Heart left ventricle (tissue), 16 donors: ENCODE results near the gene GM2A. TPM values are rescaled to one million over a fixed set of nuclear protein-coding genes. Genes with fewer than 3 reads are reported as not detected.

Source experiments
- ATAC-seq, 4 donors: fragments of 200-7000 bp; cut with Tn5 transposase; one replicate each; pipeline ENCODE4 v1.9.1; 2020 to 2022; ENCODE audit warnings: moderate library complexity in 4 of 4, mild to moderate bottlenecking in 3 of 4, moderate number of reproducible peaks in 1 of 4
- DNase-seq, 5 donors: peaks; one replicate each; pipeline ENCODE4 v3.0.0-alpha.2; 2020
- H3K27ac ChIP-seq, 12 donors: fragments of 200-600 bp; sonication (generic) in 4 of 12; one replicate each; pipeline versions ENCODE4 v1.5.0 to v1.8.0; 2016 to 2022; ENCODE audit warnings: mild to moderate bottlenecking in 2 of 12
- H3K27me3 ChIP-seq, 9 donors: fragments of 200-600 bp; sonication (generic) in 2 of 9; one replicate each; pipeline versions ENCODE4 v1.5.1 to v1.8.0; 2016 to 2022; ENCODE audit warnings: mild to moderate bottlenecking in 3 of 9
- H3K36me3 ChIP-seq, 9 donors: fragments of 200-600 bp; sonication (generic) in 2 of 9; one replicate each; pipeline versions ENCODE4 v1.5.0 to v1.8.0; 2018 to 2022; ENCODE audit warnings: mild to moderate bottlenecking in 2 of 9
- H3K4me1 ChIP-seq, 12 donors: fragments of 200-600 bp; sonication (generic) in 4 of 12; one replicate each; pipeline versions ENCODE4 v1.5.0 to v1.8.0; 2016 to 2022; ENCODE audit warnings: mild to moderate bottlenecking in 3 of 12
- H3K4me3 ChIP-seq, 12 donors: fragments of 200-600 bp; sonication (generic) in 4 of 12; one replicate each; pipeline versions ENCODE4 v1.5.0 to v1.8.0; 2017 to 2022; ENCODE audit warnings: mild to moderate bottlenecking in 9 of 12, moderate library complexity in 4 of 12
- H3K9me3 ChIP-seq, 12 donors: fragments of 200-600 bp; sonication (generic) in 4 of 12; one replicate each; pipeline versions ENCODE4 v1.5.0 to v1.8.0; 2016 to 2022; ENCODE audit warnings: mild to moderate bottlenecking in 1 of 12
- CTCF ChIP-seq, 12 donors: fragments of 200-600 bp; sonication (generic) in 4 of 12; IDR thresholded peaks; one replicate each; pipeline versions ENCODE4 v1.5.0 to v1.8.0; 2018 to 2022; ENCODE audit warnings: antibody characterized with exemption in 12 of 12, mild to moderate bottlenecking in 5 of 12
- POLR2A ChIP-seq, 2 donors: fragments of 450-650 bp; IDR thresholded peaks; one replicate each; pipeline ENCODE4 v1.6.1; 2017; ENCODE audit warnings: antibody characterized with exemption in 2 of 2, mild to moderate bottlenecking in 2 of 2, moderate library complexity in 2 of 2
- WGBS, 4 donors: extraction: QIAGEN DNeasy Blood & Tissue Kit in 2 of 4; methylation state at CpG; one replicate each; pipeline versions ENCODE4 v1.1.5 to v1.1.7; 2013 to 2018; 5-methylcytosine and 5-hydroxymethylcytosine counted together
- intact Hi-C, 10 donors: fragments of 100-400 bp; cut with DNase I; formaldehyde crosslinking; loops; one replicate each; pipeline versions ENCODE4 v1.11.1 to v1.14.2; 2022
- polyA plus RNA-seq, 2 donors: library from polyadenylated mRNA; stranded (reverse); fragments of 200-250 nt; gene quantifications; one replicate each; pipeline ENCODE4 v1.2.3, GENCODE V29; 2013
- total RNA-seq, 9 donors: library from RNA; depleted of rRNA in 2 of 9; stranded (reverse); fragments of >200 nt in 2 of 9; fragmentation: NEBNext Ultra II Directional in 3 of 9; extraction: Animal tissue kit (Norgen Biotek cat#: 25700) in 3 of 9; gene quantifications; one replicate each; pipeline versions ENCODE4 v1.1.0 to v1.2.4, GENCODE V29; 2016 to 2023
- donor health status: ischemic (EF 13 %, LVEDD 7.1; RV severe dilation, severe dysfunction).
- donor health status: healthy with polysubstance abuse.
- donor health status: DM: no; HTN: yes; CAD: no.
- donor health status: DM: no; HTN: no; CAD: no.
- donor health status: ischemic (EF 25% LVEDD 6.9; RV normal size, moderate dysfunction).
- donor health status: ischemic (EF 25% LVEDD 5.7; RV mildly dilated, moderate dysfunction).
- donor health status: healthy.
- donor health status: DM: yes; HTN: yes; CAD: no.
- donor health status: ischemic (EF 35%, LVEDD 5.7; RV mildly dilated, moderate dysfunction).
- donor health status: nonischemic (EF 11% LVEDD 7.7; RV severe dilation, severe dysfunction).
- donor health status: DM: yes; HTN: yes; CAD: no.
- donor health status: PGD.
- donor health status: ischemic (EF 29% LVEDD 5.4; RV normal size, mild dysfunction).
- donor health status: nonischemic (EF 23%, LVEDD 6.1; RV moderate dilation, normal function).

Gene GM2A
- total and polyA plus RNA-seq, 11 donors = 22.8 to 71.4 (median 40.0) TPM

DNA sequence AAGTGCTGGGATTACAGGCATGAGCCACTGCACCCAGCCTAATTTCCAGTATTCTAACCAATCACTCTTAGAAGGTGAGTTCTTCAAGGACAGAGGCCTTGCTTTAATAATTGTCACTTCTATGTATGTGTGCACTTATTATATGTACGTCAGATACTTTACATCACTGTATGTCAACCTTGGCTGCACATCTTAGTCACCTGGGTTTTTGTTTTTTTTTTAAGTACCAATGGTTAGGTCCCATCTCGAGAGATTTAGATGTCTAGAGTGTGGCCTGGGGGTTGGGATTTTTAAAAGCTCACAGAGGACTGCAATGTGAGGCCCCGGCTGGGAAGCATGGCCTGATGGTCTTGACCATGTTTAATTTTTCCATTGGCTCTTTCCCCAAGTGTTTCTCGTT is 9.9 kb upstream of the GM2A start:
- Histone ChIP-seq H3K4me3 (no peak overlapping the region), H3K27me3 (no peaks in the 10 kb centered on the region), H3K27ac (no peak overlapping the region), H3K36me3 (no peaks in the 10 kb centered on the region), H3K4me1 (peaks cover 0 to 28% (median 9%) of the 10 kb centered on the region in 12 donors), H3K9me3 (no peaks in the 10 kb centered on the region)
- WGBS, 4 donors = 89 to 94% (median 91%) methylated on average over 4 of the region's 4 CpGs
- no peak for ATAC-seq
- TF ChIP-seq POLR2A (IDR thresholded peaks at IDR 0.05) (no peak), CTCF (IDR thresholded peaks at IDR 0.05) (no peak)
- no peak for DNase-seq
- intact Hi-C loops = loop anchor here in 3 of 10 donors (5.0 to 10.0 kb wide), 3 partner anchors 116 to 198 kb away; no protein-coding TSS in a partner anchor

DNA sequence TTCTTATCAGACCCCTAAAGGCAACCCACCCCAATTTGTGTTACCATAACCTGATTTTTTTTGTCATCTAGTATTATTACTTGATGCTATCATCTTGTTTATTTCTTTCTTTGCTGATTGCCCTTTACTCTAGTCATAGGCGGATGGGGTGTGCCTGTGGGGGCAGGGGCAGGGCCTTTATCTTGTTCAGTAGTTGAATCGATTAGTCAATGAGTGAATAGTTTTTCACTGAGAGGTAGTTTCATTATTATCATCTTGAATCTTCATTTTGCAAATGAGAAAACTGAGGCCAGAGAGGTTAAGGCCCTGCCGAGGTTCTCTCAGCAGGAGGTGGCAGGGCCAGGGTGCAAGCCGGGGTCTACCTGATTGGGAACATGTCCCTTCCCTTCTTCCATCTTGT is 9.4 kb upstream of the GM2A start:
- peaks cover 0 to 24% (median 6%) of the 10 kb centered on the region in 12 donors for H3K4me1 ChIP-seq
- no peak overlapping the region for H3K4me3 ChIP-seq
- 94 to 99% (median 96%) methylated on average over 4 of the region's 4 CpGs for WGBS, 4 donors
- DNase-seq = no peak
- TF ChIP-seq POLR2A (IDR thresholded peaks at IDR 0.05) (no peak), CTCF (IDR thresholded peaks at IDR 0.05) (no peak)
- intact Hi-C loops = loop anchor here in 3 of 10 donors (5.0 to 10.0 kb wide), 3 partner anchors 116 to 199 kb away; no protein-coding TSS in a partner anchor
- ATAC-seq = no peak
- no peak overlapping the region for H3K27ac ChIP-seq
- no peaks in the 10 kb centered on the region for H3K9me3 ChIP-seq
- H3K36me3 ChIP-seq = no peaks in the 10 kb centered on the region
- no peaks in the 10 kb centered on the region for H3K27me3 ChIP-seq

DNA sequence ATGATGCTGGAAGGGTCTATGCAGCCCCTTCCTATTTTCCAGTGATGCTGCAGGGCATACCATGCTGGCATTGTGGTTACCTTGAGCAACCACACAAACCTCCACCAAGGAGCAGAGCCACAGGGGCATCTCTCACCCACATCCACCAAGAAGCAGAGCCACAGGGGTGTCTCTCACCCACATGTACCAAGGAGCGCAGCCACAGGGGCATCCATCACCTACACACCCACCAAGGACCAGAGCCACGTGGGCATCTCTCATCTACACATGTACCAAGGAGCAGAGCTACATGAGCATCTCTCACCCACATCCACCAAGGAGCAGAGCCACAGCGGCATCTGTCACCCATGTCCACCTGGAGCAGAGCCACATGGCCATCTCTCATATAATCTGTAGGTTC is 8.8 kb upstream of the GM2A start:
- WGBS, 4 donors = 85 to 96% (median 91%) methylated on average over 3 of the region's 3 CpGs
- TF ChIP-seq CTCF (IDR thresholded peaks at IDR 0.05) (no peak), POLR2A (IDR thresholded peaks at IDR 0.05) (no peak)
- intact Hi-C loops = loop anchor here in 3 of 10 donors (5.0 to 10.0 kb wide), 3 partner anchors 117 to 199 kb away; no protein-coding TSS in a partner anchor

DNA sequence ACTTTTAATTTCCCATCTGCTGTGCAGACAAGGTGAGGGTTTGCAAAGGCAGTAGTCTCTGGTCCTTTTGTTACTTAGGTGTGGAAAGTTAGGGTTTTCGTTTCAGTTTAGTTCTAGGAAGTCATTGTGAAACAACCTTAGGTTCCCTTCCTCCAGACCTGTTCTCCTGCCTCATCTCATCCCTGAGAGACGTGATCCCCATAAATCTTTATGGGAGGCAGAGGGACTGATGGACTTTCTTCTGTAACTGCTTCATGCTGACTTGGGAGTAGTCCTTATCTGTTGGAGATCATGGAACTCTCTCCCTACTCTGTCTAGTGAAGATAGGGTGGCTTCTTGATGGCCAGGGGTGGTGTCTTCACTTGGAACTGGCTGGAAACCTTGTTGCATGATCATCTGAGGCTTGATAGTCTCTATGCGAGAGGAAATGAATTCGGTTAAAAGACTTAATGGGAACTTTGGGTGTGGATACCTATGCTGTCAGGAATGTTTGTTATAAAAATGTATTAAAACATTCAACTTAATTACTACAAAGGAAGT is 7.2 kb upstream of the GM2A start:
- H3K4me1 ChIP-seq = peaks cover 0 to 11% (median 0%) of the 10 kb centered on the region in 12 donors
- no peaks in the 10 kb centered on the region for H3K36me3 ChIP-seq
- H3K27ac ChIP-seq = no peak overlapping the region
- no peak for TF ChIP-seq CTCF (IDR thresholded peaks at IDR 0.05)
- no peak for TF ChIP-seq POLR2A (IDR thresholded peaks at IDR 0.05)
- no peaks in the 10 kb centered on the region for H3K27me3 ChIP-seq
- no peak for DNase-seq
- no peaks in the 10 kb centered on the region for H3K9me3 ChIP-seq
- ATAC-seq = no peak
- intact Hi-C loops = loop anchor here in 1 of 10 donors (10.0 kb wide), 1 partner anchor 201 kb away; no protein-coding TSS in a partner anchor
- WGBS, 4 donors = 77 to 87% (median 83%) methylated on average over 4 of the region's 4 CpGs
- H3K4me3 ChIP-seq = no peak overlapping the region

More for the DNA sequence above, 8.8 kb upstream of the GM2A start:
- ATAC-seq (no peak), DNase-seq (no peak)
- Histone ChIP-seq H3K27ac (no peak overlapping the region), H3K9me3 (no peaks in the 10 kb centered on the region), H3K4me3 (no peak overlapping the region), H3K27me3 (no peaks in the 10 kb centered on the region), H3K4me1 (peaks cover 0 to 17% (median 0%) of the 10 kb centered on the region in 12 donors), H3K36me3 (no peaks in the 10 kb centered on the region)
